ENCODE results near the gene STBD1. TPM values are rescaled to one million over a fixed set of nuclear protein-coding genes. Genes with fewer than 3 reads are reported as not detected.

The STBD1 gene
- total and polyA plus RNA-seq, 9 of the 15 experiments (the other 6 are each of a cell fraction or from before 2014, with no cell fraction given): 0.08 to 0.64 (median 0.27) TPM; not detected in 2

DNA sequence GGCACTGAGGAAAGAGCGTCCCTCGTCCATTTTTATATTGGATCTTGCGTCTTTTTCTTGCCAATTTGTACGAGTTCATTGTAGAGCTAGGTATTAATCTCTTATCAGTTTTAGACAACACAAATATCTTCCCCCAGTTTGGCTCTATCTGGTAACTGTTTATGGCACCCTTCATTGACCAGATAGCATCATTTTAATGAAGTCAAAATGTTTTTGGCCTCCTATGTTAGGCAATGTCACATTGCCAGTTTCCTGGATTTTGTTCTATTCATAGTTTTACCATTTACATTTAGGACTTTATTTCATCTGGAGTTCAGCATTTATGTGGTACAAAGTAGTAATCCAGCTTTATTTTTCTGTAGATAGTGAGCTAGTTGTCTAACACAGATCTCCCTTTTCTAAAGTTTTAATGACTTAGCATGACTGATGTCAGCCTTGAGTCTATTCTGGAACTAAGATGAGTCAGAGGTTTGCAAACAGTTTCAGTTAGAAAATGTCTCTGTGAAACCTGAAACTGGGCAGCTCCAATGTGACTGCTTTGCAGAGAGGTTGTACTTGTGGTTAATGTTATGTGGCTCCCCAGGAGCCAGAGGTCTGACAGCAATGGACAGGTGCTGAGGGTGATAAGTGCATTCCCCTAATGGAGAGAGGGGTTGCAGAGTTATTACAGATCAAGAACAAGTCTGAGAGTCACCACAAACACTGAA is 5.3 kb upstream of the STBD1 start (continued):
- TF ChIP-seq KDM4B (IDR thresholded peaks at IDR 0.05; ENCODE audit: borderline replicate concordance in 2 of 2, low read depth in 1 of 2) (no peak), NR4A1 (CRISPR knock-in tag; IDR thresholded peaks at IDR 0.05) (no peak), NR4A1 (tag; IDR thresholded peaks at IDR 0.05) (no peak), ZNF436 (CRISPR knock-in tag; IDR thresholded peaks at IDR 0.05) (no peak), KAT2B (IDR thresholded peaks at IDR 0.05; ENCODE audit: low read depth, low read length) (no peak), IFI16 (CRISPR knock-in tag; IDR thresholded peaks at IDR 0.05) (no peak), ZNF57 (CRISPR knock-in tag; IDR thresholded peaks at IDR 0.05) (no peak), NFE2L1 (tag; IDR thresholded peaks at IDR 0.05; ENCODE audit: borderline replicate concordance, low read depth) (no peak), FOXP1 (CRISPR knock-in tag; IDR thresholded peaks at IDR 0.05) (no peak), KDM2B (CRISPR knock-in tag; IDR thresholded peaks at IDR 0.05) (no peak), HNRNPLL (IDR thresholded peaks at IDR 0.05; ENCODE audit: low read depth, low read length, poor library complexity, severe bottlenecking) (no peak), BCL6 (CRISPR knock-in tag; IDR thresholded peaks at IDR 0.05) (no peak), ZNF75A (CRISPR knock-in tag; IDR thresholded peaks at IDR 0.05) (no peak), ZNF3 (CRISPR knock-in tag; IDR thresholded peaks at IDR 0.05) (no peak), ETV5 (CRISPR knock-in tag; IDR thresholded peaks at IDR 0.05; ENCODE audit: low read depth) (no peak), U2AF2 (optimal IDR thresholded peaks at IDR 0.05; ENCODE audit: low read depth, low read length) (no peak), NFXL1 (CRISPR knock-in tag; IDR thresholded peaks at IDR 0.05) (peak; percentile 89; the same call in 1 of the 2 replicates), CBFA2T3 (IDR thresholded peaks at IDR 0.05) (peak; percentile 94), CEBPB (tag; IDR thresholded peaks at IDR 0.05) (0 out of 2 replicates have a peak, but pooled peaks have one; percentile 36), RBM15 (IDR thresholded peaks at IDR 0.05; ENCODE audit: insufficient read depth, low read length) (no peak), SMAD2 (IDR thresholded peaks at IDR 0.05; ENCODE audit: low read depth, low read length) (no peak), TCF7 (IDR thresholded peaks at IDR 0.05; ENCODE audit: borderline replicate concordance) (no peak), TRIM24 (IDR thresholded peaks at IDR 0.05) (peak; percentile 81 to 86), SMARCE1 (IDR thresholded peaks at IDR 0.05) (peak; percentile 96), ZBED1 (IDR thresholded peaks at IDR 0.05) (no peak), ZNF282 (CRISPR knock-in tag; IDR thresholded peaks at IDR 0.05) (no peak), POLR3A (IDR thresholded peaks at IDR 0.05; ENCODE audit: borderline replicate concordance, extremely low read depth, insufficient read depth, insufficient read length) (no peak), ZNF444 (CRISPR knock-in tag; IDR thresholded peaks at IDR 0.05) (no peak)
- TF ChIP-seq, protein P1, sequence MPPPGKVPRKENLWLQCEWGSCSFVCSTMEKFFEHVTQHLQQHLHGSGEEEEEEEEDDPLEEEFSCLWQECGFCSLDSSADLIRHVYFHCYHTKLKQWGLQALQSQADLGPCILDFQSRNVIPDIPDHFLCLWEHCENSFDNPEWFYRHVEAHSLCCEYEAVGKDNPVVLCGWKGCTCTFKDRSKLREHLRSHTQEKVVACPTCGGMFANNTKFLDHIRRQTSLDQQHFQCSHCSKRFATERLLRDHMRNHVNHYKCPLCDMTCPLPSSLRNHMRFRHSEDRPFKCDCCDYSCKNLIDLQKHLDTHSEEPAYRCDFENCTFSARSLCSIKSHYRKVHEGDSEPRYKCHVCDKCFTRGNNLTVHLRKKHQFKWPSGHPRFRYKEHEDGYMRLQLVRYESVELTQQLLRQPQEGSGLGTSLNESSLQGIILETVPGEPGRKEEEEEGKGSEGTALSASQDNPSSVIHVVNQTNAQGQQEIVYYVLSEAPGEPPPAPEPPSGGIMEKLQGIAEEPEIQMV (tag; conservative IDR thresholded peaks at IDR 0.05; ENCODE audit: low read depth): no peak
- TF ChIP-seq, protein P2, sequence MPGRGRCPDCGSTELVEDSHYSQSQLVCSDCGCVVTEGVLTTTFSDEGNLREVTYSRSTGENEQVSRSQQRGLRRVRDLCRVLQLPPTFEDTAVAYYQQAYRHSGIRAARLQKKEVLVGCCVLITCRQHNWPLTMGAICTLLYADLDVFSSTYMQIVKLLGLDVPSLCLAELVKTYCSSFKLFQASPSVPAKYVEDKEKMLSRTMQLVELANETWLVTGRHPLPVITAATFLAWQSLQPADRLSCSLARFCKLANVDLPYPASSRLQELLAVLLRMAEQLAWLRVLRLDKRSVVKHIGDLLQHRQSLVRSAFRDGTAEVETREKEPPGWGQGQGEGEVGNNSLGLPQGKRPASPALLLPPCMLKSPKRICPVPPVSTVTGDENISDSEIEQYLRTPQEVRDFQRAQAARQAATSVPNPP (IDR thresholded peaks at IDR 0.05; ENCODE audit: borderline replicate concordance, insufficient read depth, insufficient read length): no peak
